Kidney (tissue), 14 donors: ENCODE measurements around the gene C16orf90. TPM values are rescaled to one million over a fixed set of nuclear protein-coding genes. Genes with fewer than 3 reads are reported as not detected.
A peak's percentile ranks its signal among the peaks of the same experiment; 100 is the strongest.

Experiments used
- DNase-seq, 5 donors: peaks; one replicate each; pipeline ENCODE4 v3.0.0-alpha.2; 2013 to 2020
- FAIRE-seq: peaks from 2 replicates; lab custom pipeline; 2012; peaks lifted over from hg19 to GRCh38; lab: Jason Lieb, UNC
- H3K27ac ChIP-seq, 2 donors: one replicate each; pipeline ENCODE4 v1.7.0; 2013; ENCODE audit warnings: low read depth in 2 of 2, low read length in 2 of 2, inconsistent platforms in 1 of 2
- H3K27me3 ChIP-seq: one replicate; pipeline ENCODE4 v1.7.1; 2013; ENCODE audit warnings: low read length, inconsistent platforms; ENCODE audit not compliant: control insufficient read depth, insufficient read depth
- H3K36me3 ChIP-seq, 3 donors: one replicate each; pipeline versions ENCODE4 v1.7.0 to v1.7.1; 2013; ENCODE audit warnings: low read length in 3 of 3, control low read depth in 1 of 3, inconsistent platforms in 1 of 3; ENCODE audit not compliant: insufficient read depth in 3 of 3, control insufficient read depth in 2 of 3
- H3K4me1 ChIP-seq, 3 donors: one replicate each; pipeline versions ENCODE4 v1.7.0 to v1.7.1; 2013; ENCODE audit warnings: low read length in 3 of 3, inconsistent platforms in 1 of 3, low read depth in 1 of 3; ENCODE audit not compliant: control insufficient read depth in 2 of 3, insufficient read depth in 2 of 3
- H3K4me3 ChIP-seq, 3 donors: one replicate each; pipeline versions ENCODE4 v1.7.0 to v1.8.1; 2013; ENCODE audit warnings: low read length in 3 of 3, control low read depth in 1 of 3, inconsistent platforms in 1 of 3
- H3K9ac ChIP-seq, 3 donors: one replicate each; pipeline versions ENCODE4 v1.7.0 to v1.7.1; 2013; ENCODE audit warnings: low read length in 3 of 3, control low read depth in 1 of 3, inconsistent platforms in 1 of 3
- H3K9me3 ChIP-seq, 3 donors: one replicate each; pipeline versions ENCODE4 v1.7.0 to v1.7.1; 2013; ENCODE audit warnings: low read length in 3 of 3, control low read depth in 1 of 3, inconsistent platforms in 1 of 3; ENCODE audit not compliant: control insufficient read depth in 2 of 3, insufficient read depth in 1 of 3
- CTCF ChIP-seq: IDR thresholded peaks from 3 replicates; pipeline ENCODE4 v1.5.1; 2012; ENCODE audit warnings: mild to moderate bottlenecking, moderate library complexity, borderline replicate concordance; ENCODE audit not compliant: insufficient read depth; ENCODE audit errors: extremely low read depth
- intact Hi-C: fragments of 100-400 bp; cut with DNase I; formaldehyde crosslinking; loops from one replicate; pipeline ENCODE4 v1.11.1; 2022
- polyA plus RNA-seq: library from polyadenylated mRNA; stranded (reverse); fragments of 350-450 nt; fragmentation: Illumina TruSeq; extraction: RNeasy Lipid Tissue Mini Kit (QIAGEN cat#74804); gene quantifications from one replicate; pipeline ENCODE4 v1.2.3, GENCODE V29; 2014; ENCODE audit warnings: low read depth, low replicate concordance; ENCODE audit not compliant: insufficient read depth
- total RNA-seq: library from RNA; stranded (reverse); fragmentation: NEBNext Ultra II Directional; extraction: Animal tissue kit (Norgen Biotek cat#: 25700); gene quantifications from one replicate; pipeline ENCODE4 v1.2.1, GENCODE V29; 2021
- donor health status: control.
- donor health status: control.
- donor health status: control.
- donor health status: control.
- donor health status: control.
- donor health status: DM: yes; HTN: yes; CAD: no.
- donor health status: Normal renal cell carcinoma (clear cell type).

The C16orf90 gene
- total and polyA plus RNA-seq, 2 donors from 2014 or later: not detected

GRCh38 chr16:3460585-3460984 is 34.7 kb downstream of the C16orf90 start:
- H3K36me3 ChIP-seq: peaks cover 0 to 2% (median 0%) of the 10 kb centered on the region in 3 donors
- FAIRE-seq (no peak), DNase-seq (peak in 1 of 5 donors; percentile 25)
- TF ChIP-seq CTCF: no peak
- peak overlapping the region in 1 of 3 donors; percentile 97 for H3K9ac ChIP-seq
- no peaks in the 10 kb centered on the region for H3K9me3 ChIP-seq
- peak overlapping the region; percentile 28 to 81 for H3K27ac ChIP-seq
- H3K4me3 ChIP-seq: peak overlapping the region in 1 of 3 donors; percentile 90
- H3K4me1 ChIP-seq: peaks cover 7 to 41% (median 31%) of the 10 kb centered on the region in 3 donors
- intact Hi-C loops: no loop called here
- no peaks in the 10 kb centered on the region for H3K27me3 ChIP-seq

GRCh38 chr16:3460121-3460520 is 35.2 kb downstream of the C16orf90 start:
- Histone ChIP-seq H3K4me1 (peaks cover 7 to 38% (median 31%) of the 10 kb centered on the region in 3 donors), H3K9ac (peak overlapping the region in 2 of 3 donors; percentile 33 to 97), H3K4me3 (peak overlapping the region in 2 of 3 donors; percentile 88 to 90), H3K9me3 (no peaks in the 10 kb centered on the region), H3K27ac (peak overlapping the region; percentile 81 to 98), H3K27me3 (no peaks in the 10 kb centered on the region), H3K36me3 (no peaks in the 10 kb centered on the region)
- peak in 1 of 5 donors; percentile 29 for DNase-seq
- intact Hi-C loops: no loop called here
- TF ChIP-seq CTCF: no peak
- FAIRE-seq: no peak

- FAIRE-seq (no peak), DNase-seq (no peak)
- peak overlapping the region; percentile 81 to 98 for H3K27ac ChIP-seq
- H3K9me3 ChIP-seq: no peaks in the 10 kb centered on the region
- H3K9ac ChIP-seq: peak overlapping the region in 2 of 3 donors; percentile 33 to 97
- H3K4me1 ChIP-seq: peaks cover 7 to 35% (median 31%) of the 10 kb centered on the region in 3 donors
- peak overlapping the region; percentile 82 to 90 (median 88) for H3K4me3 ChIP-seq
- no peaks in the 10 kb centered on the region for H3K36me3 ChIP-seq
- no peaks in the 10 kb centered on the region for H3K27me3 ChIP-seq
- intact Hi-C loops: no loop called here
- no peak for TF ChIP-seq CTCF
Observed at GRCh38 chr16:3459401-3460090, 35.7 kb downstream of the C16orf90 start.
